ENCODE data around the gene ANKRD33B. TPM values are rescaled to one million over a fixed set of nuclear protein-coding genes. Genes with fewer than 3 reads are reported as not detected.
A peak's percentile ranks its signal among the peaks of the same experiment; 100 is the strongest.

ANKRD33B gene
- total RNA-seq, 1 donor from 2014 or later = 14.2 TPM

DNA sequence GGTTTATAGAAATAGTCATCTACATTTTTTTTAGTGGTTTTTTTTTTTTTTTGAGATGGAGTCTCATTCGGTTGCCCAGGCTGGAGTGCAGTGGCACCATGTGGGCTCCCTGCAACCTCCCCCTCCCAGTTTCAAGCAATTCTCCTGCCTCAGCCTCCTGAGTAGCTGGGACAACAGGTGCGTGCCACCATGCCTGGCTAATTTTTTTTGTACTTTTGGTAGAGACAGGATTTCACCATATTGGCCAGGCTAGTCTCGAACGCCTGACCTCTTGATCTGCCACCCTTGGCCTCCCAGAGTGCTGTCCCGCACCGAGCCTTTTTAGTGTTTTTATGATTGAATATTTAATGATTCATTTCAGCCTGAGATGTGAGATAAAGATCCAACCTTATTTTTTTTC, 27.3 kb downstream of the ANKRD33B start:
- no peak for TF ChIP-seq POLR2AphosphoS5 (IDR thresholded peaks at IDR 0.05; ENCODE audit: insufficient read depth in 1 of 2, low read depth in 1 of 2)
- TF ChIP-seq CTCF (IDR thresholded peaks at IDR 0.05) = no peak
- TF ChIP-seq POLR2A (IDR thresholded peaks at IDR 0.05) = no peak
- DNase-seq (ENCODE audit: extremely low spot score in 2 of 2) = no peak

GRCh38 chr5:10591966-10592365, 28.1 kb downstream of the ANKRD33B start:
- Histone ChIP-seq H3K9me3 (no peaks in the 10 kb centered on the region), H3K36me3 (no peaks in the 10 kb centered on the region), H3K27ac (no peak overlapping the region), H3K27me3 (no peaks in the 10 kb centered on the region), H3K4me1 (peaks cover 27% of the 10 kb centered on the region), H3K4me3 (no peak overlapping the region)
- DNase-seq (ENCODE audit: extremely low spot score in 2 of 2) = no peak
- intact Hi-C loops (cut with DNase I) = no loop called here
- TF ChIP-seq CTCF (IDR thresholded peaks at IDR 0.05) = no peak
- TF ChIP-seq POLR2A (IDR thresholded peaks at IDR 0.05) = no peak
- no peak for TF ChIP-seq POLR2AphosphoS5 (IDR thresholded peaks at IDR 0.05; ENCODE audit: insufficient read depth in 1 of 2, low read depth in 1 of 2)

More for the DNA sequence above, 27.3 kb downstream of the ANKRD33B start:
- intact Hi-C loops (cut with DNase I) = no loop called here
- H3K36me3 ChIP-seq = no peaks in the 10 kb centered on the region
- no peaks in the 10 kb centered on the region for H3K27me3 ChIP-seq
- peaks cover 19% of the 10 kb centered on the region for H3K4me1 ChIP-seq
- H3K4me3 ChIP-seq = no peak overlapping the region
- no peaks in the 10 kb centered on the region for H3K9me3 ChIP-seq
- H3K27ac ChIP-seq = no peak overlapping the region

DNA sequence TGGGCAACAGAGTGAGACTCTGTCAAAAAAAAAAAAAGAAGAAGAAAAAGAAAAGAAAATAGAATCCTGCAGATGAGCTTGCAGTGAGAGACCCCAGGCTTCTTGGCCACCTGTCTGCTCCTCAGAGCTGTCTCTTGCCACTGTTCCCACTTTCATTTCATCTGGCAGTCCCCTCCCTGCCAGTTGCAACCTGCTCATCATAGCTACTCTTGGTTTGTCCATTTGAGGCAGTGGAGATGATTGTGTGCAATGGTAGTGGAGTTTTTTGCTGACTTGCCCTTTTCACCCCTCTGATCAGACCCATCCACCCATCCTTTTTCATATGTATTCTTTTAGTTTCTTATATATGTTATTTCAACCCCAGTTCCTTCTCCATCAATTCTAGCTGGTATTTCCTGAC, 28.7 kb downstream of the ANKRD33B start:
- Histone ChIP-seq H3K27me3 (no peaks in the 10 kb centered on the region), H3K4me3 (no peak overlapping the region), H3K27ac (no peak overlapping the region), H3K4me1 (peaks cover 28% of the 10 kb centered on the region), H3K9me3 (no peaks in the 10 kb centered on the region), H3K36me3 (no peaks in the 10 kb centered on the region)
- no peak for TF ChIP-seq POLR2A (IDR thresholded peaks at IDR 0.05)
- TF ChIP-seq CTCF (IDR thresholded peaks at IDR 0.05) = no peak
- no peak for TF ChIP-seq POLR2AphosphoS5 (IDR thresholded peaks at IDR 0.05; ENCODE audit: insufficient read depth in 1 of 2, low read depth in 1 of 2)
- intact Hi-C loops (cut with DNase I) = no loop called here
- no peak for DNase-seq (ENCODE audit: extremely low spot score in 2 of 2)

GRCh38 chr5:10593531-10594181, 29.8 kb downstream of the ANKRD33B start:
- H3K4me3 ChIP-seq = no peak overlapping the region
- intact Hi-C loops (cut with DNase I) = no loop called here
- no peaks in the 10 kb centered on the region for H3K36me3 ChIP-seq
- no peaks in the 10 kb centered on the region for H3K9me3 ChIP-seq
- no peaks in the 10 kb centered on the region for H3K27me3 ChIP-seq
- peaks cover 28% of the 10 kb centered on the region for H3K4me1 ChIP-seq
- TF ChIP-seq POLR2AphosphoS5 (IDR thresholded peaks at IDR 0.05; ENCODE audit: insufficient read depth in 1 of 2, low read depth in 1 of 2) (no peak), POLR2A (IDR thresholded peaks at IDR 0.05) (no peak), CTCF (IDR thresholded peaks at IDR 0.05) (no peak)
- no peak overlapping the region for H3K27ac ChIP-seq
- no peak for DNase-seq (ENCODE audit: extremely low spot score in 2 of 2)

DNA sequence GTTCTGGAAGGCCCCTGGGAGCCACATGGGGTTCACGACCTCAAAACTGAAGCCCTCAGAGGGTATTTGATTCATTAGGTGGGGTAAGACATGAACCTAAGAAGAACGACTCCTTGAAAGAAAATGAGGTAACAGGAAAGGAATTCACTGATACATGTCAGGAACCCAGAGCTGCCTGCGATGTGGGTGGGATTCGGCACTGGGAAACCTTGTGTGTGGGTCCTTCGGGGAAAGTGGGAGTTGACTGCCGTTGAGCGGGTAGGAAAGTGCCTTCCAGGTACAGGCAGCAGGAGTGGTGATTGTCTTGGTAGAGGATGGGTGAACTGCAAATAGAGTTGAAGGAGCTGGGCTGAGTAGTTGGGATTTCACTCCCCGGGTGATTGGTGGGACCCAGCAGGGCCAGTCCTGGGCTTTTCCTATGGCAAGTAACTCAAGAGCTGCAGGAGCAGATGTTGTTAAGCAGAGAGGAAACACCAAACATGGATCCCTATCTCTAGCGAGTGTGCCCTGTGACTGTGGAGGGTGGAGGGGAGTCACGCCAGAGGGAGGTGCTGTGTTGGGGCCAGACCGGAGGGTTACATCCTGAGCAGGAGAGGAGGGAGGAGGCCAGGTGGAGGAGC, 30.8 kb downstream of the ANKRD33B start:
- intact Hi-C loops (cut with DNase I) = no loop called here
- Histone ChIP-seq H3K9me3 (no peaks in the 10 kb centered on the region), H3K27me3 (no peaks in the 10 kb centered on the region), H3K27ac (peak overlapping the region; percentile 77), H3K36me3 (no peaks in the 10 kb centered on the region), H3K4me1 (peaks cover 28% of the 10 kb centered on the region), H3K4me3 (no peak overlapping the region)
- no peak for DNase-seq (ENCODE audit: extremely low spot score in 2 of 2)
- no peak for TF ChIP-seq CTCF (IDR thresholded peaks at IDR 0.05)
- no peak for TF ChIP-seq POLR2AphosphoS5 (IDR thresholded peaks at IDR 0.05; ENCODE audit: insufficient read depth in 1 of 2, low read depth in 1 of 2)
- no peak for TF ChIP-seq POLR2A (IDR thresholded peaks at IDR 0.05)

Measured in vagina (tissue), 2 donors.